Lower lobe of right lung (tissue), 2 donors: Measurements from ENCODE around the gene TCN2. TPM values are rescaled to one million over a fixed set of nuclear protein-coding genes. Genes with fewer than 3 reads are reported as not detected.

Experiments
- ATAC-seq, 2 donors: fragments of 200-7000 bp; cut with Tn5 transposase; one replicate each; pipeline ENCODE4 v1.9.1; 2020 to 2022; ENCODE audit warnings: mild to moderate bottlenecking in 2 of 2, moderate library complexity in 2 of 2
- DNase-seq: peaks from one replicate; pipeline ENCODE4 v3.0.0-alpha.2; 2020
- H3K27ac ChIP-seq: fragments of 200-600 bp; one replicate; pipeline ENCODE4 v1.8.0; 2022
- H3K27me3 ChIP-seq: fragments of 200-600 bp; one replicate; pipeline ENCODE4 v1.8.0; 2022; ENCODE audit warnings: low read depth
- H3K36me3 ChIP-seq: fragments of 200-600 bp; one replicate; pipeline ENCODE4 v1.8.0; 2022; ENCODE audit warnings: mild to moderate bottlenecking
- H3K4me1 ChIP-seq: fragments of 200-600 bp; one replicate; pipeline ENCODE4 v1.8.0; 2022
- H3K4me3 ChIP-seq: fragments of 200-600 bp; one replicate; pipeline ENCODE4 v1.8.0; 2022; ENCODE audit warnings: mild to moderate bottlenecking
- H3K9me3 ChIP-seq: fragments of 200-600 bp; one replicate; pipeline ENCODE4 v1.8.0; 2022
- CTCF ChIP-seq: fragments of 200-600 bp; IDR thresholded peaks from one replicate; pipeline ENCODE4 v1.8.0; 2022; ENCODE audit warnings: antibody characterized with exemption, mild to moderate bottlenecking
- intact Hi-C: fragments of 100-400 bp; cut with DNase I; formaldehyde crosslinking; loops from one replicate; pipeline ENCODE4 v1.11.0; 2022
- total RNA-seq: library from RNA; stranded (reverse); fragmentation: NEBNext Ultra II Directional; extraction: Animal tissue kit (Norgen Biotek cat#: 25700); gene quantifications from one replicate; pipeline ENCODE4 v1.2.1, GENCODE V29; 2021
- donor health status: DM: no; HTN: yes; CAD: no; lungs with severe emphysema.

Gene TCN2
- total RNA-seq, 1 donor from 2014 or later = 44.2 TPM

GRCh38 chr22:30568137-30568805, 38.7 kb upstream of the TCN2 start:
- Histone ChIP-seq H3K4me3 (no peak overlapping the region), H3K27ac (no peak overlapping the region), H3K36me3 (no peaks in the 10 kb centered on the region), H3K27me3 (no peaks in the 10 kb centered on the region), H3K4me1 (no peaks in the 10 kb centered on the region), H3K9me3 (no peaks in the 10 kb centered on the region)
- ATAC-seq (no peak), DNase-seq (no peak)
- intact Hi-C loops = no loop called here
- no peak for TF ChIP-seq CTCF

GRCh38 chr22:30569674-30570202, 37.2 kb upstream of the TCN2 start:
- H3K36me3 ChIP-seq = no peaks in the 10 kb centered on the region
- intact Hi-C loops = no loop called here
- DNase-seq = no peak
- no peaks in the 10 kb centered on the region for H3K27me3 ChIP-seq
- H3K4me1 ChIP-seq = peaks cover 5% of the 10 kb centered on the region
- ATAC-seq = no peak
- TF ChIP-seq CTCF = no peak
- H3K27ac ChIP-seq = no peak overlapping the region
- no peak overlapping the region for H3K4me3 ChIP-seq
- H3K9me3 ChIP-seq = no peaks in the 10 kb centered on the region

GRCh38 chr22:30572210-30572609, 34.8 kb upstream of the TCN2 start:
- no peak overlapping the region for H3K4me3 ChIP-seq
- intact Hi-C loops = no loop called here
- no peak overlapping the region for H3K27ac ChIP-seq
- no peaks in the 10 kb centered on the region for H3K27me3 ChIP-seq
- H3K36me3 ChIP-seq = peaks cover 21% of the 10 kb centered on the region
- no peaks in the 10 kb centered on the region for H3K9me3 ChIP-seq
- TF ChIP-seq CTCF = no peak
- no peak for ATAC-seq
- no peak for DNase-seq
- H3K4me1 ChIP-seq = peaks cover 5% of the 10 kb centered on the region

- Histone ChIP-seq H3K27ac (no peak overlapping the region), H3K9me3 (no peaks in the 10 kb centered on the region), H3K36me3 (peaks cover 29% of the 10 kb centered on the region), H3K27me3 (no peaks in the 10 kb centered on the region), H3K4me1 (peaks cover 5% of the 10 kb centered on the region), H3K4me3 (no peak overlapping the region)
- ATAC-seq (peak in 1 of 2 donors; percentile 48), DNase-seq (no peak)
- intact Hi-C loops = no loop called here
- no peak for TF ChIP-seq CTCF
Measured at GRCh38 chr22:30572840-30573593, 34.0 kb upstream of the TCN2 start.

GRCh38 chr22:30573594-30574094, 33.3 kb upstream of the TCN2 start:
- Histone ChIP-seq H3K4me3 (peak overlapping the region; percentile 45), H3K27ac (no peak overlapping the region), H3K27me3 (no peaks in the 10 kb centered on the region), H3K36me3 (peaks cover 35% of the 10 kb centered on the region), H3K4me1 (peaks cover 5% of the 10 kb centered on the region), H3K9me3 (no peaks in the 10 kb centered on the region)
- intact Hi-C loops = no loop called here
- peak; percentile 24 to 59 for ATAC-seq
- no peak for DNase-seq
- no peak for TF ChIP-seq CTCF
